Upper lobe of left lung (tissue), 6 donors: Measurements from ENCODE around the gene VWA3A. TPM values are rescaled to one million over a fixed set of nuclear protein-coding genes. Genes with fewer than 3 reads are reported as not detected.
A peak's percentile ranks its signal among the peaks of the same experiment; 100 is the strongest.
"Not testable (repeated sequence)": the region's sequence is repeated elsewhere in the genome, so short reads cannot be mapped to it uniquely, and the experiment has no call there.

ENCODE experiments used
- ATAC-seq, 2 donors: fragments of 200-7000 bp; cut with Tn5 transposase; one replicate each; pipeline ENCODE4 v1.9.1; 2022; ENCODE audit warnings: mild to moderate bottlenecking in 2 of 2, moderate library complexity in 2 of 2; ENCODE audit not compliant: low FRiP score in 2 of 2
- DNase-seq, 2 donors: peaks; one replicate each; pipeline ENCODE4 v3.0.0-alpha.2; 2019 to 2020
- H3K27ac ChIP-seq, 4 donors: fragments of 200-600 bp; sonication (generic); one replicate each; pipeline ENCODE4 v1.5.1; 2016 to 2019
- H3K27me3 ChIP-seq, 4 donors: fragments of 200-600 bp; sonication (generic); one replicate each; pipeline ENCODE4 v1.5.1; 2017 to 2019
- H3K36me3 ChIP-seq, 4 donors: fragments of 200-600 bp; sonication (generic); one replicate each; pipeline ENCODE4 v1.5.1; 2016 to 2019
- H3K4me1 ChIP-seq, 4 donors: fragments of 200-600 bp; sonication (generic); one replicate each; pipeline ENCODE4 v1.5.1; 2018 to 2019
- H3K4me3 ChIP-seq, 4 donors: fragments of 200-600 bp; sonication (generic); one replicate each; pipeline ENCODE4 v1.5.1; 2017 to 2019; ENCODE audit warnings: mild to moderate bottlenecking in 2 of 4, moderate library complexity in 1 of 4
- H3K9me3 ChIP-seq, 4 donors: fragments of 200-600 bp; sonication (generic); one replicate each; pipeline ENCODE4 v1.5.1; 2018 to 2019
- CTCF ChIP-seq, 6 experiments: fragments of 450-650 bp in 4 of 6; fragments of 200-600 bp in 2 of 6; sonication (generic) in 2 of 6; IDR thresholded peaks; one replicate each; pipeline ENCODE4 v1.5.1; 2016 to 2019; ENCODE audit warnings: antibody characterized with exemption in 6 of 6
- EP300 ChIP-seq, 4 donors: sonication (generic); formaldehyde crosslinking; IDR thresholded peaks; one replicate each; pipeline ENCODE4 v1.5.1; 2017; ENCODE audit warnings: antibody characterized with exemption in 4 of 4, control low read depth in 2 of 4
- POLR2A ChIP-seq, 4 donors: fragments of 450-650 bp; IDR thresholded peaks; one replicate each; pipeline ENCODE4 v1.5.1; 2016 to 2017; ENCODE audit warnings: antibody characterized with exemption in 4 of 4, mild to moderate bottlenecking in 2 of 4
- POLR2AphosphoS5 ChIP-seq, 2 donors: sonication (generic); formaldehyde crosslinking; IDR thresholded peaks; one replicate each; pipeline ENCODE4 v1.5.1; 2017; ENCODE audit warnings: antibody characterized with exemption in 2 of 2
- WGBS, 2 donors: methylation state at CpG; one replicate each; pipeline ENCODE4 v1.1.5; 2017 to 2018; 5-methylcytosine and 5-hydroxymethylcytosine counted together
- total RNA-seq, 6 donors: library from RNA; depleted of rRNA in 4 of 6; stranded (reverse); fragments of >200 nt in 4 of 6; gene quantifications; one replicate each; pipeline versions ENCODE4 v1.1.0 to v1.2.1, GENCODE V29; 2016 to 2021
- donor health status: DM: no; HTN: no; CAD: no; lungs with moderate emphysema.
- donor health status: DM: no; HTN: yes; CAD: no; lungs with severe emphysema.

VWA3A gene
- total RNA-seq, 6 donors from 2014 or later, result 0.43 to 47.8 (median 14.9) TPM

GRCh38 chr16:22195445-22195694, 103.0 kb downstream of the VWA3A start:
- no peaks in the 10 kb centered on the region for H3K27me3 ChIP-seq
- no peaks in the 10 kb centered on the region for H3K36me3 ChIP-seq
- TF ChIP-seq CTCF (IDR thresholded peaks at IDR 0.05), result no peak
- TF ChIP-seq EP300 (IDR thresholded peaks at IDR 0.05), result no peak
- TF ChIP-seq POLR2AphosphoS5 (IDR thresholded peaks at IDR 0.05), result no peak
- no peak for TF ChIP-seq POLR2A (IDR thresholded peaks at IDR 0.05)
- DNase-seq, result no peak
- no peak for ATAC-seq
- H3K9me3 ChIP-seq, result no peaks in the 10 kb centered on the region
- H3K4me3 ChIP-seq, result peak overlapping the region in 2 of 4 donors; percentile 58 to 59
- peaks cover 17 to 30% (median 25%) of the 10 kb centered on the region in 4 donors for H3K4me1 ChIP-seq
- H3K27ac ChIP-seq, result peak overlapping the region; percentile 28 to 84 (median 72)

GRCh38 chr16:22195695-22196558, 103.6 kb downstream of the VWA3A start:
- ATAC-seq (peak; percentile 49 to 53), DNase-seq (peak; percentile 86 to 93)
- H3K4me1 ChIP-seq, result peaks cover 17 to 30% (median 25%) of the 10 kb centered on the region in 4 donors
- 3% methylated on average over 34 to 39 of the region's 39 CpGs for WGBS, 2 donors
- no peaks in the 10 kb centered on the region for H3K36me3 ChIP-seq
- H3K27me3 ChIP-seq, result no peaks in the 10 kb centered on the region
- no peaks in the 10 kb centered on the region for H3K9me3 ChIP-seq
- H3K4me3 ChIP-seq, result peak overlapping the region in 3 of 4 donors; percentile 37 to 59 (median 58)
- H3K27ac ChIP-seq, result peak overlapping the region; percentile 28 to 84 (median 72)
- peak; percentile 64 for TF ChIP-seq POLR2AphosphoS5 (IDR thresholded peaks at IDR 0.05)
- TF ChIP-seq POLR2A (IDR thresholded peaks at IDR 0.05), result peak in 3 of 4 donors; percentile 33 to 57 (median 39)
- peak; percentile 82 to 90 (median 87) for TF ChIP-seq CTCF (IDR thresholded peaks at IDR 0.05)
- TF ChIP-seq EP300 (IDR thresholded peaks at IDR 0.05), result no peak

GRCh38 chr16:22196559-22197168, 104.3 kb downstream of the VWA3A start:
- WGBS, 2 donors, result 39 to 44% methylated on average over 20 of the region's 20 CpGs
- not testable (repeated sequence) for ATAC-seq, DNase-seq, H3K9me3 ChIP-seq, H3K36me3 ChIP-seq, H3K27me3 ChIP-seq
- Histone ChIP-seq H3K27ac (peak overlapping the region in 1 of 4 donors; percentile 84), H3K4me1 (peaks cover 13 to 27% (median 23%) of the 10 kb centered on the region in 4 donors), H3K4me3 (peak overlapping the region in 3 of 4 donors; percentile 37 to 59 (median 58))

- H3K27ac ChIP-seq, result peak overlapping the region; percentile 65 to 77 (median 69)
- no peak overlapping the region for H3K4me3 ChIP-seq
- H3K4me1 ChIP-seq, result peaks cover 0 to 12% (median 9%) of the 10 kb centered on the region in 4 donors
- H3K36me3 ChIP-seq, result no peaks in the 10 kb centered on the region
- H3K9me3 ChIP-seq, result no peaks in the 10 kb centered on the region
- 56 to 67% methylated on average over 4 to 7 of the region's 7 CpGs for WGBS, 2 donors
- TF ChIP-seq POLR2A (IDR thresholded peaks at IDR 0.05) (no peak), CTCF (IDR thresholded peaks at IDR 0.05) (no peak), POLR2AphosphoS5 (IDR thresholded peaks at IDR 0.05) (no peak), EP300 (IDR thresholded peaks at IDR 0.05) (no peak)
- ATAC-seq (no peak), DNase-seq (no peak)
- H3K27me3 ChIP-seq, result no peaks in the 10 kb centered on the region
Measured at GRCh38 chr16:22198547-22199293, 106.4 kb downstream of the VWA3A start.

GRCh38 chr16:22202261-22202637, 109.9 kb downstream of the VWA3A start:
- Histone ChIP-seq H3K36me3 (no peaks in the 10 kb centered on the region), H3K4me3 (no peak overlapping the region), H3K27me3 (no peaks in the 10 kb centered on the region), H3K9me3 (no peaks in the 10 kb centered on the region), H3K4me1 (peaks cover 5 to 13% (median 10%) of the 10 kb centered on the region in 4 donors), H3K27ac (no peak overlapping the region)
- 93 to 95% methylated on average over 6 of the region's 6 CpGs for WGBS, 2 donors
- DNase-seq, result no peak
- ATAC-seq, result no peak
- no peak for TF ChIP-seq POLR2AphosphoS5 (IDR thresholded peaks at IDR 0.05)
- TF ChIP-seq POLR2A (IDR thresholded peaks at IDR 0.05), result no peak
- TF ChIP-seq CTCF (IDR thresholded peaks at IDR 0.05), result no peak
- TF ChIP-seq EP300 (IDR thresholded peaks at IDR 0.05), result no peak
